ENCODE measurements around the gene ATP5ME. TPM values are rescaled to one million over a fixed set of nuclear protein-coding genes. Genes with fewer than 3 reads are reported as not detected.
"Not testable (repeated sequence)": the region's sequence is repeated elsewhere in the genome, so short reads cannot be mapped to it uniquely, and the experiment has no call there.

The ATP5ME gene
- total RNA-seq, 2 experiments from 2014 or later, result 184 to 191 TPM

- POLR2A ChIA-PET, result interaction anchor here (2.0 kb wide), 1 partner anchor 46 kb away, joined by 5 read pairs; no protein-coding TSS in a partner anchor
Measured at GRCh38 chr4:709348-709747, 35.3 kb upstream of the ATP5ME start.

DNA sequence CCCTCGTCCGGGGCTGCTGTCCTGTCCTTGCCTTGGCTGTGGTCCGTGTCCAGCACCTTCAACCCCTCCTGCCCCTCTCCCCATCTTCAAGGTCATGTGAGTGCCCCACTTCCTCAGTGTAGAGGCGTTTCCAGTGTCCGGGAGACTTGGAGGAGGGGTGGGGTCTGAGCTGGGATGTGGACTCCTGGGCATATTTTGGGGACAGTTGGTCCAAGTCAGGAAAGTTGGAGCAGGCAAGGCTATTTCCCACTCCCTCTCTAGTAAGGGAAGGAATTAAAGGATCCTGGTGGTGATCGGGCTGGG, 34.5 kb upstream of the ATP5ME start:
- POLR2A ChIA-PET, result interaction anchor here (2.0 kb wide), 1 partner anchor 45 kb away, joined by 5 read pairs; no protein-coding TSS in a partner anchor
- peaks cover 17% of the 10 kb centered on the region for H3K4me1 Mint-ChIP-seq
- no peaks in the 10 kb centered on the region for H3K9me3 Mint-ChIP-seq
- ATAC-seq (ENCODE audit: low read depth) (no peak), DNase-seq (no peak)
- no peaks in the 10 kb centered on the region for H3K27me3 Mint-ChIP-seq
- no peak overlapping the region for H3K27ac Mint-ChIP-seq
- H3K4me3 Mint-ChIP-seq, result no peak overlapping the region
- H3K36me3 Mint-ChIP-seq, result peaks cover 18% of the 10 kb centered on the region

More at GRCh38 chr4:709348-709747, 35.3 kb upstream of the ATP5ME start:
- ATAC-seq (ENCODE audit: low read depth), result no peak
- Mint-ChIP-seq H3K27me3 (no peaks in the 10 kb centered on the region), H3K4me1 (peaks cover 17% of the 10 kb centered on the region), H3K4me3 (no peak overlapping the region), H3K36me3 (peaks cover 18% of the 10 kb centered on the region), H3K9me3 (no peaks in the 10 kb centered on the region), H3K27ac (no peak overlapping the region)
- no peak for DNase-seq

GRCh38 chr4:707929-708630, 34.0 kb upstream of the ATP5ME start:
- no peaks in the 10 kb centered on the region for H3K9me3 Mint-ChIP-seq
- ATAC-seq (ENCODE audit: low read depth) (no peak), DNase-seq (no peak)
- H3K36me3 Mint-ChIP-seq, result peaks cover 18% of the 10 kb centered on the region
- H3K4me1 Mint-ChIP-seq, result peaks cover 17% of the 10 kb centered on the region
- H3K27me3 Mint-ChIP-seq, result no peaks in the 10 kb centered on the region
- no peak overlapping the region for H3K4me3 Mint-ChIP-seq
- no peak overlapping the region for H3K27ac Mint-ChIP-seq
- POLR2A ChIA-PET, result interaction anchor here (2.0 kb wide), 1 partner anchor 45 kb away, joined by 5 read pairs; no protein-coding TSS in a partner anchor

DNA sequence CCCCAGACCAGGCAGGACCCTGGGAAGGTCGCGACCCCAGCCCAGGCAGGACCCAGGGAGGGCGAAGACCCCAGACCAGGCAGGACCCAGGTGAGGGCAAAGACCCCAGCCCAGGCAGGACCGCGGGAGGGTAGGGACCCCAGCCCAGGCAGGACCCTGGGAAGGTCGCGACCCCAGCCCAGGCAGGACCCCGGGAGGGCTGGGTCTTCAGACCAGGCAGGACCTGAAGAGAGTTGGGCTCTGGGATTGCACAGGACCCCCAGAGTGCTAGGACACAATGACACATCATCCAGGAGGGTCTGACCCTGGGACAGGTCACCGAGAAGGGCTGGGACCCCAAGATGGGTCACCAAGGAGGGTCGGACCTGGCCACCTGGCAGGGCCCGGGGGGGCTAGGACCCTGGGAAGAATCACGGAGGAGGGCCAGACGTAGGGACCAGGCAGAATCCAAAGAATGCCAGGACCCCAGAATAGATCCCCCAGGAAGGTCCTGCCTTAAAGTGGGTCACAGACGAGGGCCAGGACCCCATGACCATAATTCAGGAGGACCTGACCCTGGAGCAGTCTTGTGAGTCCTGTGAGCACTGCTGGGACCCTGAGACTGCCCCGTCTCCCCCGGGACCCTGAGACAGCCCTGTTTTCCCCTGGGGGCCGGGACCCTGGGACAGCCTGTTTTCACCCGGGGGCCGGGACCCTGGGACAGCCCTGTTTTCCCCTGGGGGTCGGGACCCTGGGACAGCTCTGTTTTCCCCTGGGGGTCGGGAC, 32.9 kb upstream of the ATP5ME start:
- ATAC-seq (ENCODE audit: low read depth) (no peak), DNase-seq (no peak)
- peaks cover 16% of the 10 kb centered on the region for H3K36me3 Mint-ChIP-seq
- no peaks in the 10 kb centered on the region for H3K9me3 Mint-ChIP-seq
- H3K27ac Mint-ChIP-seq, result no peak overlapping the region
- no peaks in the 10 kb centered on the region for H3K27me3 Mint-ChIP-seq
- POLR2A ChIA-PET, result no interaction called here
- peaks cover 15% of the 10 kb centered on the region for H3K4me1 Mint-ChIP-seq
- no peak overlapping the region for H3K4me3 Mint-ChIP-seq

DNA sequence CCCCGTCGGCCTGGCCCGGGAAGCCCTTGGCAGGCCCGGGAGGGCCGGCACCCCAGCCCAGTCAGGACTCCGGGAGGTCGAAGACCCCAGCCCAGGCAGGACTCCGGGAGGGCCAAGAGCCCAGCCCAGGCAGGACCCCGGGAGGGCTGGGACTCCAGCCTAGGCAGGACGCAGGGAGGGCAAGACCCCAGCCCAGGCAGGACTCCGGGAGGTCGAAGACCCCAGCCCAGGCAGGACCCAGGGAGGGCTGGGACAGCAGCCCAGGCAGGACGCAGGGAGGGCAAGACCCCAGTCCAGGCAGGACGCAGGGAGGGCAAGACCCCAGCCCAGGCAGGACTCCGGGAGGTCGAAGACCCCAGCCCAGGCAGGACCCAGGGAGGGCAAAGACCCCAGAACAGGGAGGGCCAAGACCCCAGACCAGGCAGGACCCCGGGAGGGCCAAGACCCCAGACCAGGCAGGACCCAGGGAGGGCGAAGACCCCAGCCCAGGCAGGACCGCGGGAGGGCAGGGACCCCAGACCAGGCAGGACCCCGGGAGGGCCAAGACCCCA, 32.1 kb upstream of the ATP5ME start:
- DNase-seq; H3K9me3 Mint-ChIP-seq; POLR2A ChIA-PET; H3K27me3 Mint-ChIP-seq; ATAC-seq (ENCODE audit: low read depth); H3K27ac Mint-ChIP-seq: not testable (repeated sequence)
- H3K4me1 Mint-ChIP-seq, result peaks cover 15% of the 10 kb centered on the region
- H3K4me3 Mint-ChIP-seq, result peak overlapping the region; percentile 84
- H3K36me3 Mint-ChIP-seq, result peaks cover 16% of the 10 kb centered on the region

DNA sequence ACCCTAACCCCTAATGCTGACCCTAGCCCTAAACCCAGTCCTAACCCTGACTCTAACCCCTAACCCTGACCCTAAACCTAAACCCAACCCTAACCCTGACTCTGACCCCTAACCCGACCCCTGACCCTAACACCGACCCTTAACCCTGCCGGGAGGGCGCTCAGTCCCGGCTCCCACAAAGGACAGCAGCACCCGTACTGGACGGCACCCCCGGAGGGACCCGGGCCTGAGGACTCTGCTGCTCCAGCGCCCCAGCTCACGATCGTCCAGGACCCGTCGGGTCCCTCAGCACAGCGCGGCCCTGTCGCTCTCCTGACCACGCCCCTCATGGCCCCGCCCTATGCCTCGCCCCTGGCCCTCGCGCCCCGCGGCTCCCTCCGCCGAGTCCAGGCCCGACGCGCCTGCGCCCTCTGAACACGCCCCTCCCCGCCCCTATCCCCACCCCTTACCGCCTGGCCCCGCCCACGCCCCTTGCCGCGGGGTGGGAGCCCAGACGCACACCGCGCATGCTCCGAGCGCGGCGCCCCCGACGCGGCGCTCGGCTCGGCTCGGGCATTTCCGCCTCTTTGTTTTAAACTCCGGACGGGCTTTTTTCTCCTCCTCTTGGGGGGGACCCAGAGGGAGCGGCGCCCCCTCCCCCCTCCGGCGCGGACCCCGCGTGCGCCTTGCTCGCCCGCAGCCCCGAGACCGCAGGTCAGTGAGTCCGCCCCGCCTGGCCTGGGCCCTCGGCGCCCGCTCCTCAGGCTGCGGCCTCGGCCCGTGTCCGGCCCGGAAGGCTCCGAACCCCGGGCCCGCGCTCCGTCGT, 31.4 kb upstream of the ATP5ME start, which contains the start of gene PCGF3:
TSS of gene PCGF3 (plus strand) at position 555 of the 805 bp plus-strand sequence. CDS start 27,849 bp downstream, outside the sequence.
- POLR2A ChIA-PET, result no interaction called here

DNA sequence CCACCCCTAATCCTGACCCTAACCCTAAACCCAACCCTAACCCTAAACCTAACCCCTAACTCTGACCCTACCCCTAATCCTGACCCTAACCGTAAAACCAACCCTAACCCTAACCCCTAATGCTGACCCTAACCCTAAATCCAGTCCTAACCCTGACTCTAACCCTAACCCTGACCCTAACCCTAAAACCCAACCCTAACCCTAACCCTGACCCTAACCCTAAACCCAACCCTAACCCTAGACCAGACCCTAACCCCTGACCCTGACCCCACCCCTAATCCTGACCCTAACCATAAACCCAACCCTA, 30.8 kb upstream of the ATP5ME start:
- H3K36me3 Mint-ChIP-seq, result peaks cover 10% of the 10 kb centered on the region
- DNase-seq (no peak), ATAC-seq (ENCODE audit: low read depth) (no peak)
- H3K9me3 Mint-ChIP-seq, result no peaks in the 10 kb centered on the region
- peak overlapping the region; percentile 84 for H3K4me3 Mint-ChIP-seq
- H3K27me3 Mint-ChIP-seq, result no peaks in the 10 kb centered on the region
- H3K27ac Mint-ChIP-seq, result peak overlapping the region; percentile 84
- POLR2A ChIA-PET, result no interaction called here
- H3K4me1 Mint-ChIP-seq, result peaks cover 18% of the 10 kb centered on the region

More for the DNA sequence above, 31.4 kb upstream of the ATP5ME start, which contains the start of gene PCGF3:
- no peaks in the 10 kb centered on the region for H3K9me3 Mint-ChIP-seq
- peak; percentile 98 for DNase-seq
- peak within 1 kb of the TSS; percentile 84 for H3K27ac Mint-ChIP-seq
- H3K4me1 Mint-ChIP-seq, result peaks cover 15% of the 10 kb centered on the region
- peak within 1 kb of the TSS; percentile 84 for H3K4me3 Mint-ChIP-seq
- peak; percentile 96 for ATAC-seq (ENCODE audit: low read depth)
- peaks cover 16% of the 10 kb centered on the region for H3K36me3 Mint-ChIP-seq
- H3K27me3 Mint-ChIP-seq, result no peaks in the 10 kb centered on the region

- H3K4me3 Mint-ChIP-seq, result no peak overlapping the region
Measured at GRCh38 chr4:704198-704891, 30.3 kb upstream of the ATP5ME start.

GRCh38 chr4:703336-704197, 29.5 kb upstream of the ATP5ME start:
- Mint-ChIP-seq H3K4me1 (peaks cover 11% of the 10 kb centered on the region), H3K27ac (no peak overlapping the region), H3K36me3 (peaks cover under 1% of the 10 kb centered on the region), H3K27me3 (no peaks in the 10 kb centered on the region), H3K9me3 (no peaks in the 10 kb centered on the region), H3K4me3 (no peak overlapping the region)
- ATAC-seq (ENCODE audit: low read depth) (no peak), DNase-seq (no peak)
- POLR2A ChIA-PET, result no interaction called here

More at GRCh38 chr4:704198-704891, 30.3 kb upstream of the ATP5ME start:
- ATAC-seq (ENCODE audit: low read depth) (no peak), DNase-seq (no peak)
- Mint-ChIP-seq H3K4me1 (peaks cover 15% of the 10 kb centered on the region), H3K27me3 (no peaks in the 10 kb centered on the region), H3K9me3 (no peaks in the 10 kb centered on the region), H3K36me3 (peaks cover 6% of the 10 kb centered on the region), H3K27ac (no peak overlapping the region)
- POLR2A ChIA-PET, result no interaction called here

GRCh38 chr4:702618-703048, 28.6 kb upstream of the ATP5ME start:
- Mint-ChIP-seq H3K4me3 (no peak overlapping the region), H3K4me1 (peaks cover 10% of the 10 kb centered on the region), H3K9me3 (no peaks in the 10 kb centered on the region), H3K27me3 (no peaks in the 10 kb centered on the region), H3K27ac (no peak overlapping the region), H3K36me3 (no peaks in the 10 kb centered on the region)
- no peak for DNase-seq
- ATAC-seq (ENCODE audit: low read depth), result no peak
- POLR2A ChIA-PET, result no interaction called here

DNA sequence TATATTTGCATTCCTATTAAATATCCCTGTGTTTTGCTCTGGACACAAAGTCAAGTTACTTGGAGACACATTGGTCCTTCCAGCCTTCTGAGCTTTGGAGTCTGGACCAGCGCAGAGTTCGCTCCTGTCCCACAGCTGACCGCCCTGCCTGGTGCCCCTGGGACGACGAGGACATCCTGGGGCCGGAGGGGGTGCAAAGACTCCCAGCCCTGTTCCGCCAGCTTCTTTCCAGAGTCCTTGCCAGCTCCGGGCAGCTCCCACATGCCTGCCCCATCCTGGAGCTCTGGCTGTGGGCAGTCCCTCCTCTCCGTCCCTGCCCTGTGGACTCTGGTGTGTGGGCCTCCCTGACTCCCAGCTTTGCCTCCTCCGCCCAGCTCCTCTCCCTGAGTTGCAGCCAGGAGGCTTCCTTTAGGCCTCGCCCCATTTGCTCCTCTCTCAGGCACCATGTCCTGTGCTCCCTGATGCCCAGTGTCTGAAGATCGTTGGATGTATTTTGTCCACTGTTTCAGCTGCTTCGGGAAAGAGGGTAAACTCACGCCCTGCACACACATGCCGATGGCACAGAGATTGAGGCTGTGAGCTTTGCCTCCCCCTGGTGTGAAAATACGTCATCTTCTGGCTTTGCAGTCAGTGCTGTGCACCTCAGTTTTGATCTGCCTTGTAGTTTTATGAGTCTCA, 26.6 kb upstream of the ATP5ME start:
- peaks cover 10% of the 10 kb centered on the region for H3K4me1 Mint-ChIP-seq
- H3K4me3 Mint-ChIP-seq, result no peak overlapping the region
- POLR2A ChIA-PET, result interaction anchor here (2.0 kb wide), 1 partner anchor 26 kb away, joined by 9 read pairs; the partner anchor contains the start of genes ATP5ME and MYL5
- ATAC-seq (ENCODE audit: low read depth) (no peak), DNase-seq (no peak)
- peak overlapping the region; percentile 97 for H3K27ac Mint-ChIP-seq
- no peaks in the 10 kb centered on the region for H3K36me3 Mint-ChIP-seq
- H3K9me3 Mint-ChIP-seq, result no peaks in the 10 kb centered on the region
- peaks cover under 1% of the 10 kb centered on the region for H3K27me3 Mint-ChIP-seq
